PFSK-1 (cell line): ENCODE results near the gene EFNA5.

Source experiments
- POLR2AphosphoS5 ChIP-seq: IDR thresholded peaks from 2 replicates; pipeline ENCODE4 v1.6.1; 2012; ENCODE audit warnings: low read depth, mild to moderate bottlenecking, control low read depth, low read length, moderate library complexity
- REST ChIP-seq, 2 experiments: IDR thresholded peaks; 2 replicates each; pipeline versions ENCODE4 v1.6.1 to v1.8.0; 2011 to 2012; ENCODE audit warnings: low read depth in 2 of 2, low read length in 2 of 2, control low read depth in 1 of 2, inconsistent platforms in 1 of 2, mild to moderate bottlenecking in 1 of 2, moderate library complexity in 1 of 2; ENCODE audit not compliant: insufficient read depth in 1 of 2
- TAF1 ChIP-seq: IDR thresholded peaks from 2 replicates; pipeline ENCODE4 v1.6.1; 2012; ENCODE audit warnings: low read length, control low read depth, borderline replicate concordance; ENCODE audit not compliant: insufficient read depth

DNA sequence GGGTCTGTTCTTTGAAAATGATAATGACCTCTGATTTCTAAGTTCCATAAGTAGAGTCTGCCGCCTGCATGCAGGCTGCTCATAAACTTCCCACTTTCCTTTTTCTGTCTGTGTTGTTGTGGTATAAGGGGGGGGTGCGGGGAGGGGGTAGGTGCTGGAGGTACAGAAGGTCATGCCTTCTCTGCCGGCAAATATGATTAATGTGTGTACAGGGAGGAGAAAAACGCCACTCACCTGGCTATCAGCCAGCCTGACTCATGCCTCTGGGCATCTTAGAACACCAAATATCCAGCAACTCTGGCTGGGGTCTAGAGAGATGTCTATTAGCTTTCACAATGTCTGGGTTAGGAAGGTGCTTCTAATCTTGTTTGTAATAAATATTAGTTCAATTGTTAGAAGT is 128.3 kb downstream of the EFNA5 start:
- TF ChIP-seq POLR2AphosphoS5 (no peak), TAF1 (no peak), REST (IDR thresholded peaks at IDR 0.05; ENCODE audit: insufficient read depth in 1 of 2, low read depth in 2 of 2, low read length in 2 of 2) (no peak)
